ENCODE data around the gene RBM7. TPM values are rescaled to one million over a fixed set of nuclear protein-coding genes. Genes with fewer than 3 reads are reported as not detected.
A peak's percentile ranks its signal among the peaks of the same experiment; 100 is the strongest.

Gene RBM7
- total RNA-seq, 2 experiments from 2014 or later: 36.9 to 41.7 TPM

GRCh38 chr11:114440121-114440860 is 39.8 kb downstream of the RBM7 start:
- peak overlapping the region; percentile 94 for H3K4me3 Mint-ChIP-seq
- peaks cover 13% of the 10 kb centered on the region for H3K36me3 Mint-ChIP-seq (ENCODE audit: low read depth)
- CTCF ChIA-PET: interaction anchor here (0.6 to 1.2 kb wide), 2 partner anchors 11 to 42 kb away, joined by 3 read pairs; no protein-coding TSS in a partner anchor
- DNase-seq: no peak
- H3K27ac Mint-ChIP-seq: peak overlapping the region; percentile 82
- no peaks in the 10 kb centered on the region for H3K27me3 Mint-ChIP-seq (ENCODE audit: low read depth)
- H3K4me1 Mint-ChIP-seq (ENCODE audit: low read depth): peaks cover 23% of the 10 kb centered on the region
- H3K9me3 Mint-ChIP-seq: no peaks in the 10 kb centered on the region
- intact Hi-C loops (cut with micrococcal nuclease): loop anchor here (5.0 to 10.0 kb wide), 3 partner anchors 65 to 385 kb away; partner anchors contain the start of gene ZBTB16

GRCh38 chr11:114440971-114441763 is 40.7 kb downstream of the RBM7 start:
- no peak for DNase-seq
- peaks cover 23% of the 10 kb centered on the region for H3K4me1 Mint-ChIP-seq (ENCODE audit: low read depth)
- no peaks in the 10 kb centered on the region for H3K9me3 Mint-ChIP-seq
- no peak overlapping the region for H3K27ac Mint-ChIP-seq
- CTCF ChIA-PET: no interaction called here
- intact Hi-C loops (cut with micrococcal nuclease): loop anchor here (5.0 to 10.0 kb wide), 3 partner anchors 64 to 386 kb away; partner anchors contain the start of gene ZBTB16
- no peaks in the 10 kb centered on the region for H3K27me3 Mint-ChIP-seq (ENCODE audit: low read depth)
- H3K36me3 Mint-ChIP-seq (ENCODE audit: low read depth): peaks cover 16% of the 10 kb centered on the region
- H3K4me3 Mint-ChIP-seq: no peak overlapping the region

- intact Hi-C loops (cut with micrococcal nuclease): loop anchor here (5.0 to 10.0 kb wide), 3 partner anchors 63 to 387 kb away; partner anchors contain the start of gene ZBTB16
- CTCF ChIA-PET: interaction anchor here (0.6 kb wide), 1 partner anchor 118 kb away, joined by 4 read pairs; no protein-coding TSS in a partner anchor
- Mint-ChIP-seq H3K4me3 (no peak overlapping the region), H3K36me3 (ENCODE audit: low read depth) (peaks cover 21% of the 10 kb centered on the region), H3K4me1 (ENCODE audit: low read depth) (peaks cover 23% of the 10 kb centered on the region), H3K9me3 (no peaks in the 10 kb centered on the region), H3K27ac (no peak overlapping the region), H3K27me3 (ENCODE audit: low read depth) (no peaks in the 10 kb centered on the region)
- no peak for DNase-seq
Measured at GRCh38 chr11:114441921-114442320, 41.5 kb downstream of the RBM7 start.

- intact Hi-C loops (cut with micrococcal nuclease): loop anchor here (5.0 to 10.0 kb wide), 3 partner anchors 62 to 388 kb away; partner anchors contain the start of gene ZBTB16
- Mint-ChIP-seq H3K27ac (no peak overlapping the region), H3K4me3 (no peak overlapping the region), H3K36me3 (ENCODE audit: low read depth) (peaks cover 27% of the 10 kb centered on the region), H3K4me1 (ENCODE audit: low read depth) (peaks cover 23% of the 10 kb centered on the region), H3K9me3 (no peaks in the 10 kb centered on the region), H3K27me3 (ENCODE audit: low read depth) (no peaks in the 10 kb centered on the region)
- CTCF ChIA-PET: interaction anchor here (0.6 kb wide), 1 partner anchor 119 kb away, joined by 4 read pairs; no protein-coding TSS in a partner anchor
- no peak for DNase-seq
Measured at GRCh38 chr11:114442536-114442935, 42.1 kb downstream of the RBM7 start.

GRCh38 chr11:114447444-114447843 is 47.0 kb downstream of the RBM7 start:
- intact Hi-C loops (cut with micrococcal nuclease): loop anchor here (10.0 kb wide), 2 partner anchors 57 to 393 kb away; partner anchors contain the start of gene ZBTB16
- H3K27me3 Mint-ChIP-seq (ENCODE audit: low read depth): no peaks in the 10 kb centered on the region
- no peak overlapping the region for H3K4me3 Mint-ChIP-seq
- H3K27ac Mint-ChIP-seq: no peak overlapping the region
- DNase-seq: no peak
- H3K4me1 Mint-ChIP-seq (ENCODE audit: low read depth): no peaks in the 10 kb centered on the region
- CTCF ChIA-PET: no interaction called here
- H3K36me3 Mint-ChIP-seq (ENCODE audit: low read depth): peaks cover 30% of the 10 kb centered on the region
- no peaks in the 10 kb centered on the region for H3K9me3 Mint-ChIP-seq

GRCh38 chr11:114447892-114448291 is 47.4 kb downstream of the RBM7 start:
- H3K4me3 Mint-ChIP-seq: no peak overlapping the region
- no peaks in the 10 kb centered on the region for H3K4me1 Mint-ChIP-seq (ENCODE audit: low read depth)
- intact Hi-C loops (cut with micrococcal nuclease): loop anchor here (10.0 kb wide), 2 partner anchors 57 to 393 kb away; partner anchors contain the start of gene ZBTB16
- CTCF ChIA-PET: no interaction called here
- peaks cover 30% of the 10 kb centered on the region for H3K36me3 Mint-ChIP-seq (ENCODE audit: low read depth)
- H3K27ac Mint-ChIP-seq: no peak overlapping the region
- no peaks in the 10 kb centered on the region for H3K27me3 Mint-ChIP-seq (ENCODE audit: low read depth)
- no peaks in the 10 kb centered on the region for H3K9me3 Mint-ChIP-seq
- DNase-seq: no peak

- CTCF ChIA-PET: no interaction called here
- H3K9me3 Mint-ChIP-seq: no peaks in the 10 kb centered on the region
- DNase-seq: no peak
- no peak overlapping the region for H3K4me3 Mint-ChIP-seq
- H3K27ac Mint-ChIP-seq: no peak overlapping the region
- peaks cover 29% of the 10 kb centered on the region for H3K36me3 Mint-ChIP-seq (ENCODE audit: low read depth)
- no peaks in the 10 kb centered on the region for H3K4me1 Mint-ChIP-seq (ENCODE audit: low read depth)
- intact Hi-C loops (cut with micrococcal nuclease): loop anchor here (10.0 kb wide), 2 partner anchors 56 to 394 kb away; partner anchors contain the start of gene ZBTB16
- no peaks in the 10 kb centered on the region for H3K27me3 Mint-ChIP-seq (ENCODE audit: low read depth)
Measured at GRCh38 chr11:114448749-114449482, 48.5 kb downstream of the RBM7 start.

- H3K27ac Mint-ChIP-seq: no peak overlapping the region
- H3K4me3 Mint-ChIP-seq: no peak overlapping the region
- H3K4me1 Mint-ChIP-seq (ENCODE audit: low read depth): no peaks in the 10 kb centered on the region
- no peaks in the 10 kb centered on the region for H3K27me3 Mint-ChIP-seq (ENCODE audit: low read depth)
- CTCF ChIA-PET: no interaction called here
- H3K36me3 Mint-ChIP-seq (ENCODE audit: low read depth): peaks cover 22% of the 10 kb centered on the region
- DNase-seq: no peak
- intact Hi-C loops (cut with micrococcal nuclease): loop anchor here (10.0 kb wide), 2 partner anchors 55 to 395 kb away; partner anchors contain the start of gene ZBTB16
- no peaks in the 10 kb centered on the region for H3K9me3 Mint-ChIP-seq
Measured at GRCh38 chr11:114449845-114450244, 49.4 kb downstream of the RBM7 start.

- H3K36me3 Mint-ChIP-seq (ENCODE audit: low read depth): peaks cover 12% of the 10 kb centered on the region
Measured at GRCh38 chr11:114452399-114452798, 51.9 kb downstream of the RBM7 start.

More at GRCh38 chr11:114452399-114452798, 51.9 kb downstream of the RBM7 start:
- Mint-ChIP-seq H3K27ac (no peak overlapping the region), H3K27me3 (ENCODE audit: low read depth) (no peaks in the 10 kb centered on the region), H3K4me3 (no peak overlapping the region), H3K9me3 (no peaks in the 10 kb centered on the region), H3K4me1 (ENCODE audit: low read depth) (peaks cover 2% of the 10 kb centered on the region)
- CTCF ChIA-PET: no interaction called here
- intact Hi-C loops (cut with micrococcal nuclease): no loop called here
- no peak for DNase-seq
